Prostate gland (tissue), 2 donors: ENCODE results near the gene SLC5A1.

ENCODE experiments used
- POLR2AphosphoS5 ChIP-seq: sonication (generic); formaldehyde crosslinking; IDR thresholded peaks from one replicate; pipeline ENCODE4 v1.6.1; 2017; ENCODE audit warnings: antibody characterized with exemption
- TF ChIP-seq, protein P1 (sequence below), 4 experiments: fragments of 200-600 bp in 2 of 4; fragments of 450-650 bp in 2 of 4; sonication (generic) in 2 of 4; IDR thresholded peaks; 1 replicate in 3 of 4; 2 replicates in 1 of 4; pipeline ENCODE4 v1.5.1; 2016 to 2019; ENCODE audit warnings: antibody characterized with exemption in 4 of 4, mild to moderate bottlenecking in 2 of 4, moderate library complexity in 2 of 4

DNA sequence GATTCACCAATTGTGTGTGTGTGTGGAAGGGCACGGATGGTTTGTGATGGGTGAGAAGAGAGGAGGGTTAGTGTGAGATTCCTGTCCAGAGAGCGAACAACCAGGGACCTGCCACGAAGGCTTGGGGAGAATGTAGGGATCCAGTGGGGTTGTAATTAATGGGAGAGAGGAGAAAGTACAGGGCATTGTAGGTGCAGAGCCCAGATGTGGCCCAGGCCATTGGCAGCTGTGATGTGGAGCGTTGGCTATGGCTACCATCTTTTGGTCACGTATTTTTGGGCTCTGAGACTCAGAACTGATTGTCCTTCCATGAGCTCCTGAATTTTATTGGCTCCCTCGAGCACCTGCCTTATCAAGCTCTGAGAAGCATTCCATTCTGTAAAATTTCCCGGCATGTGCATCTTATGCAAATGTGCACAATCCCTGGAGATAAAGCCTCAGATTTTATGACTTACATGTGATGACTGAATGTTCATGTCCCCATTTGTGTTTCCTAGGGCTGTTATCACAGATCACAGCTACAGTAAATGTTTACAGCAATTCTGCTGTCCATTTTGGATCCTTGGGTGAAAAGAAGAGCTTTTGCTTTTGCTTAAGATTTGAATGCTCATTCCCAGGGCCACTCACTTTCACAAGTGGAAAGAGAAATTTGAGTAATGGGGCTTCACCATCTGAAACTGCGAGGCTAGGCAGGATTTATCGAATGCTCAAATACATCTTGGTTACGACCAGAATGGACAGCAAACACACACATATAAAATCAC is 33.1 kb downstream of the SLC5A1 start:
- TF ChIP-seq POLR2AphosphoS5, result no peak
- TF ChIP-seq, protein P1, sequence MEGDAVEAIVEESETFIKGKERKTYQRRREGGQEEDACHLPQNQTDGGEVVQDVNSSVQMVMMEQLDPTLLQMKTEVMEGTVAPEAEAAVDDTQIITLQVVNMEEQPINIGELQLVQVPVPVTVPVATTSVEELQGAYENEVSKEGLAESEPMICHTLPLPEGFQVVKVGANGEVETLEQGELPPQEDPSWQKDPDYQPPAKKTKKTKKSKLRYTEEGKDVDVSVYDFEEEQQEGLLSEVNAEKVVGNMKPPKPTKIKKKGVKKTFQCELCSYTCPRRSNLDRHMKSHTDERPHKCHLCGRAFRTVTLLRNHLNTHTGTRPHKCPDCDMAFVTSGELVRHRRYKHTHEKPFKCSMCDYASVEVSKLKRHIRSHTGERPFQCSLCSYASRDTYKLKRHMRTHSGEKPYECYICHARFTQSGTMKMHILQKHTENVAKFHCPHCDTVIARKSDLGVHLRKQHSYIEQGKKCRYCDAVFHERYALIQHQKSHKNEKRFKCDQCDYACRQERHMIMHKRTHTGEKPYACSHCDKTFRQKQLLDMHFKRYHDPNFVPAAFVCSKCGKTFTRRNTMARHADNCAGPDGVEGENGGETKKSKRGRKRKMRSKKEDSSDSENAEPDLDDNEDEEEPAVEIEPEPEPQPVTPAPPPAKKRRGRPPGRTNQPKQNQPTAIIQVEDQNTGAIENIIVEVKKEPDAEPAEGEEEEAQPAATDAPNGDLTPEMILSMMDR (IDR thresholded peaks at IDR 0.05), result no peak
